ENCODE results near the gene FGD2.

GRCh38 chr6:37052027-37052628 is 46.7 kb downstream of the FGD2 start:
- no peak for TF ChIP-seq CTCF (IDR thresholded peaks at IDR 0.05; ENCODE audit: low read length)
- no peak for TF ChIP-seq EZH2 (IDR thresholded peaks at IDR 0.05; ENCODE audit: borderline replicate concordance, low read length)

Measured in OCI-LY1 (cell line).